Adrenal gland (tissue), 12 donors: ENCODE results near the gene DYNLT3. TPM values are rescaled to one million over a fixed set of nuclear protein-coding genes. Genes with fewer than 3 reads are reported as not detected.

Experiments used
- DNase-seq, 7 donors: peaks; one replicate each; pipeline ENCODE4 v3.0.0-alpha.2; 2019 to 2020
- H3K27ac ChIP-seq, 5 donors: fragments of 200-600 bp; sonication (generic) in 4 of 5; 1 replicate in 3 of 5; 2 replicates in 2 of 5; pipeline versions ENCODE4 v1.5.1 to v1.8.0; 2016 to 2020; ENCODE audit warnings: mild to moderate bottlenecking in 1 of 5
- H3K27me3 ChIP-seq: fragments of 200-600 bp; 2 replicates; pipeline ENCODE4 v1.8.0; 2021
- H3K36me3 ChIP-seq, 2 donors: fragments of 200-600 bp; replicated peaks in 1 of 2; 1 replicate in 1 of 2; 2 replicates in 1 of 2; pipeline versions ENCODE4 v1.5.1 to v1.8.0; 2018 to 2022
- H3K4me1 ChIP-seq, 2 donors: fragments of 200-600 bp; replicated peaks in 1 of 2; 1 replicate in 1 of 2; 2 replicates in 1 of 2; pipeline versions ENCODE4 v1.5.1 to v1.8.0; 2018 to 2021
- H3K4me3 ChIP-seq, 4 donors: fragments of 200-600 bp; sonication (generic) in 3 of 4; one replicate each; pipeline ENCODE4 v1.5.1; 2016 to 2018
- H3K9me3 ChIP-seq, 3 donors: fragments of 200-600 bp; sonication (generic) in 1 of 3; replicated peaks in 1 of 3; 1 replicate in 2 of 3; 2 replicates in 1 of 3; pipeline versions ENCODE4 v1.5.1 to v1.8.0; 2016 to 2021
- CTCF ChIP-seq, 6 experiments: fragments of 450-650 bp in 4 of 6; fragments of 200-600 bp in 2 of 6; sonication (generic) in 1 of 6; IDR thresholded peaks; 1 replicate in 5 of 6; 2 replicates in 1 of 6; pipeline versions ENCODE4 v1.5.1 to v1.8.0; 2016 to 2021; ENCODE audit warnings: antibody characterized with exemption in 6 of 6, mild to moderate bottlenecking in 2 of 6, moderate library complexity in 1 of 6
- POLR2A ChIP-seq, 2 donors: fragments of 450-650 bp; IDR thresholded peaks; one replicate each; pipeline ENCODE4 v1.6.1; 2017; ENCODE audit warnings: antibody characterized with exemption in 2 of 2, mild to moderate bottlenecking in 2 of 2, moderate library complexity in 1 of 2
- WGBS, 4 donors: extraction: QIAGEN DNeasy Blood & Tissue Kit in 2 of 4; methylation state at CpG; one replicate each; pipeline versions ENCODE4 v1.1.5 to v1.1.7; 2013 to 2017; 5-methylcytosine and 5-hydroxymethylcytosine counted together
- intact Hi-C, 2 donors: fragments of 100-400 bp; cut with DNase I; formaldehyde crosslinking; loops; one replicate each; pipeline versions ENCODE4 v1.14.1 to v1.15.0; 2022 to 2023
- polyA plus RNA-seq, 3 donors: library from polyadenylated mRNA; stranded (reverse); fragments of 200-250 nt in 2 of 3; fragments of 350-450 nt in 1 of 3; fragmentation: Illumina TruSeq in 1 of 3; extraction: RNeasy Lipid Tissue Mini Kit (QIAGEN cat#74804) in 1 of 3; gene quantifications; one replicate each; pipeline ENCODE4 v1.2.3, GENCODE V29; 2013 to 2014
- total RNA-seq, 9 donors: library from RNA; depleted of rRNA in 4 of 9; stranded (reverse); fragments of >200 nt in 4 of 9; fragments of 120-200 nt in 1 of 9; fragmentation: NEBNext Ultra II Directional in 1 of 9; extraction: Animal tissue kit (Norgen Biotek cat#: 25700) in 1 of 9; gene quantifications; one replicate each; pipeline versions ENCODE4 v1.1.0 to v1.2.4, GENCODE V29; 2013 to 2023
- donor health status: healthy with polysubstance abuse.
- donor health status: Bipolar disorder and iron deficiency.
- donor health status: DM: yes; HTN: yes; CAD: no.
- donor health status: DM: no; HTN: no; CAD: no.
- donor health status: DM: no; HTN: no; CAD: no.
- donor health status: DM: yes; HTN: yes; CAD: no.

DYNLT3 gene
- total and polyA plus RNA-seq, 12 donors: 25.2 to 137 (median 51.4) TPM

GRCh38 chrX:37862851-37863250, 15.5 kb upstream of the DYNLT3 start:
- Histone ChIP-seq H3K36me3 (no peaks in the 10 kb centered on the region), H3K27ac (no peak overlapping the region), H3K27me3 (peaks cover 21% of the 10 kb centered on the region), H3K4me3 (no peak overlapping the region), H3K4me1 (no peaks in the 10 kb centered on the region), H3K9me3 (no peaks in the 10 kb centered on the region)
- intact Hi-C loops: no loop called here
- DNase-seq: no peak
- TF ChIP-seq POLR2A (IDR thresholded peaks at IDR 0.05): no peak
- TF ChIP-seq CTCF (IDR thresholded peaks at IDR 0.05): no peak

- Histone ChIP-seq H3K27me3 (peaks cover 20% of the 10 kb centered on the region), H3K4me3 (no peak overlapping the region), H3K9me3 (no peaks in the 10 kb centered on the region), H3K27ac (no peak overlapping the region), H3K4me1 (no peaks in the 10 kb centered on the region), H3K36me3 (no peaks in the 10 kb centered on the region)
- WGBS, 4 donors: 52 to 74% (median 62%) methylated on average over 4 to 6 of the region's 6 CpGs
- intact Hi-C loops: no loop called here
- no peak for TF ChIP-seq CTCF (IDR thresholded peaks at IDR 0.05)
- no peak for TF ChIP-seq POLR2A (IDR thresholded peaks at IDR 0.05)
- no peak for DNase-seq
These were observed 13.3 kb upstream of the DYNLT3 start for GRCh38 chrX:37860721-37861120.

GRCh38 chrX:37854748-37855147, 7.4 kb upstream of the DYNLT3 start:
- DNase-seq: no peak
- Histone ChIP-seq H3K9me3 (no peaks in the 10 kb centered on the region), H3K27ac (no peak overlapping the region), H3K27me3 (peaks cover 5% of the 10 kb centered on the region), H3K4me3 (no peak overlapping the region), H3K36me3 (no peaks in the 10 kb centered on the region), H3K4me1 (no peaks in the 10 kb centered on the region)
- 33 to 47% (median 40%) methylated on average over 2 of the region's 2 CpGs for WGBS, 4 donors
- intact Hi-C loops: no loop called here
- TF ChIP-seq CTCF (IDR thresholded peaks at IDR 0.05) (no peak), POLR2A (IDR thresholded peaks at IDR 0.05) (no peak)

DNA sequence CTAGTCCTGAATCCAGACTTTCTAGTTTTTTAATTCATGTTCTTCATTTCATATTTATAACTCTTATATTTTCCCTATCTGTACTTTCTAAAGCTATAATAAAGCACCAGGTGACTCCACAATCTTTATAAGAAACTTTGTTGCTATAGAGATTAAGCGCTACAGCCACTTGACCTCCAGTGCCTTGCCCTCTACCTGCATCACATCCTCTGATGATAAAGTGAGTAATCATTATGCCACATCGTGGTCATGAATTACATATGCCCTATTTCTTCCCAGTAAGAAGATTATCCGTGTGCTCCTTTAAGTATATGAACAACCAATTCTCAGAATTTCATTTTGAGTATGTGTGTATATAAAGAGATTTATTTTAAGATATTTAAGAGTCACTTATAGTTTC, 6.8 kb upstream of the DYNLT3 start:
- no peaks in the 10 kb centered on the region for H3K9me3 ChIP-seq
- no peaks in the 10 kb centered on the region for H3K36me3 ChIP-seq
- H3K4me1 ChIP-seq: no peaks in the 10 kb centered on the region
- WGBS, 4 donors: 65 to 84% (median 69%) methylated on average over 3 of the region's 3 CpGs
- TF ChIP-seq CTCF (IDR thresholded peaks at IDR 0.05): no peak
- no peak for TF ChIP-seq POLR2A (IDR thresholded peaks at IDR 0.05)
- H3K27me3 ChIP-seq: peaks cover 5% of the 10 kb centered on the region
- H3K27ac ChIP-seq: no peak overlapping the region
- no peak for DNase-seq
- no peak overlapping the region for H3K4me3 ChIP-seq
- intact Hi-C loops: no loop called here
